ENCODE results near the gene VPS52.
A peak's percentile ranks its signal among the peaks of the same experiment; 100 is the strongest.

Gene VPS52

GRCh38 chr6:33209856-33210255, 61.8 kb downstream of the VPS52 start:
- no peak for DNase-seq (ENCODE audit: low read depth in 2 of 2)

GRCh38 chr6:33208091-33208967, 63.3 kb downstream of the VPS52 start, which contains the start of gene RING1:
Gene RING1 (plus strand): TSS chr6:33208500. CDS start chr6:33208823, 323 bp downstream.
- peak; percentile 67 to 83 for DNase-seq (ENCODE audit: low read depth in 2 of 2)

DNA sequence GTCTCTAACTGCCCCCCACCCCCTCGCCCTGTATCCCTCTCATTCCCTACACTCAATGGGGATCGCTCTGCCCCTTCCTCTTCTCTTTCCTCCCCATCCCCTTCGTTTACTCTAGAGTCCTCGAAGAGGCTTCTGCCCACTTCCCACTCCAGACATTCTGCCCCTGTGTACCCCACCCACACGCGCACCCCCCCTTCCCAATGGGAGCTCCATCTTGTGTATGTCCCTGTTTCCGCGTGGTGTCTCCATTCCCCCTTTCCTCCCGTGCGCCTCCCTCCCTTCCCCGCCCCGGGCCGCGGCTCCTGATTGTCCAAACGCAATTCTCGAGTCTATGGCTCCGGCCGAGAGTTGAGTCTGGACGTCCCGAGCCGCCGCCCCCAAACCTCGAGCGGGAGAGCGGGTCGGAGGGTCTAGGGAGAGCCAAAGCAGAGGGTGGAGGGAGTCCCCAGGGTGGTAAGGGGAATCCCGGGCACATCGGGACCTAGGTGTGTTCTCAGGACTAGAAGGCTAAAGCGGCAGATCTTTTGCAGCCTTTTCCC, 64.1 kb downstream of the VPS52 start:
- DNase-seq (ENCODE audit: low read depth in 2 of 2): no peak

DNA sequence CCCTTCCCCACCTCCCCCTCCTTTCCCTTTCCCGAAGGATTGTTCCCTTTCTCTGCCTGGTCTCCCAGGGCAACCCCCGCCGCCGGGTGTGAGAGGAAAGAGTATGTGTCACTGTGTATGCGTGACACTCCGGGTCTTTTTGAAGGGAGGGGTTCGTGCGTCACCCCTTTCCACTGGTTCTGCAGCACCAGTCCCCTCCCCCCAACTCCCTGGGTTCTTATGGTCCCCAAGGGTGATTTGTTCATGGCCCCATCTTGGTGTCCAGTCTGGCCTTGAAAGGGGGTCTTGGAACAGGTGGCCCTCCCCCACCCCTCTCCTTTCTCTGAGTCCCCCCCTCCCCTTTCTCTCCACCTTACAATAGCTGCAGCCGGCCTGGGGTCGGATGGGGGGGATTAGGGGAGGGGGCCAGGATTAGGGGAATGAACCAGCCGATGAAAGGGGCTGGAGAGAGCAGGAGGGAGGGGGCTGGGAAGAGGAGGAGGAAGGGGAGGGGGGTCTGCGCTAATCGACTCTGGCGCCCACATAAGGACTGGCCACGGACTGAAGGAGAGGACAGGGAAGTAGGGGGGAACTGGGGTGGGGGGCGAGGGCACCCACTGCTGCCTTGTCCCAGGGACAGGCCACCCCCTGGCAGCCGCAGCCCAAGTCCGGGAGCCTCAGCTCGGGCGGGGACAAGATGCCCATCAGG, 64.7 kb downstream of the VPS52 start:
- DNase-seq (ENCODE audit: low read depth in 2 of 2): no peak

DNA sequence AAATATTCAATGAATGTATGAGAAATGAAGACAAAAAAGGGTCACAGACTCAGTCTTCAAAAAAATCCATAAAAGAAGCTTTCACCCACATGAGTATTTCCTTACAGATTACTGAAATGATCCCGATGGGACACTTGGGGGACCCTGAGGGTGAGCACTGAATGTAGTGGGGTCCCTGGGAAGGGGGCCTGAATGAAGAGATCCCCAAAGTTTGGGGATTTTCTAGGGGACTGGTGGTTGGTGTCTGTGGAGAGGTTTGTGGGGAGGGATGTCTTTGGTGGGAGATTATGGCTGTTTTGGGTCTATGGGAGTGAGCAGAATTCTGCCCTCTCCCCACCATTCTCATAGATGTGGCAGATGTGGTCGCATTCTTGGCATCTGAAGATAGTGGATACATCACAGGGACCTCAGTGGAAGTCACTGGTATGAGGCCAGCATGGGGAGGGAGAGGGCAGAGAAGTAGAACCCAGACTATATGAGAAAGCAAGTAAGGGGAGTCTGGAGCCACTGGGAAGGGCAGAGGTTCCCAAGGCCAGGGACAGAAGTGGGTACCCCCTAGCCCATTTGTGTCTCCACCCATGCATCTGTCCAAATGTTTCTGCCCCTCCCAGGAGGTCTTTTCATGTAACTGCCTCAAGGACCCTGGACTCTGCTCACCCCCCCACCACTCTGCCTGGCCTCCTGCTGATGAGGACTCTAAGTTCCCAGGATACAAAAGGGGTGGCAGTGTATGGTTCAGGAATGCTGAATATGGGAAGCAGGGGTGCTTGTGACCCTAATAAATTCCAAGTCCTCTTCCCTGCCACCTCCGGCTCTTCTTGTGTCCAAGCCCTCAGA, 65.4 kb downstream of the VPS52 start:
- no peak for DNase-seq (ENCODE audit: low read depth in 2 of 2)

DNA sequence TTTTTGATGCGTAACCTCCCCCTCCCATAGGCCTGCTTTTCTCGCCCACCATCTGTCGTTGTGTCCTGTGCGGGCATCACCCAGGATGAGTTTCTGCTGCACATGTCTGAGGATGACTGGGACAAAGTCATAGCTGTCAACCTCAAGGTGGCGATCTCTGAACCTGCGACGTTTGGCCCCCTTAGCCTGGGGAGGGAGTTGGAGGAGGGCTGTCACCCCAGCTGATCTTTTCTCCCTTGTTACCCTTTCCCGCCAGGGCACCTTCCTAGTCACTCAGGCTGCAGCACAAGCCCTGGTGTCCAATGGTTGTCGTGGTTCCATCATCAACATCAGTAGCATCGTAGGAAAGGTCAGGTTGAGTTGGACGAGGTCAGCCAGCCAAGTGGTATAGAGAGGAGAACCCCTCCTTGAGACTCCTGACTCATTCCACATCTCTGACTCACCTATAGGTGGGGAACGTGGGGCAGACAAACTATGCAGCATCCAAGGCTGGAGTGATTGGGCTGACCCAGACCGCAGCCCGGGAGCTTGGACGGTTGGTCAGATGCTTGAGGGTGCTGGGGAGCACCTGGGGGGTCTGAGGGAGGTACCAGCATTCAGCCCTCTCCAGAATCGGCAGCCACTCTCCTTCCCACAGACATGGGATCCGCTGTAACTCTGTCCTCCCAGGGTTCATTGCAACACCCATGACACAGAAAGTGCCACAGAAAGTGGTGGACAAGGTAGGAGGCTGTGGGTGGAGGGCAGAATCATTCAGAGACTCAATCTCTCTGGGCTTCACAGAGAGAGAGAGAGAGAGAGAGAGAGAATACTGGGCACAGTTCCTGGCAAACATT, 66.3 kb downstream of the VPS52 start:
- DNase-seq (ENCODE audit: low read depth in 2 of 2): no peak

DNA sequence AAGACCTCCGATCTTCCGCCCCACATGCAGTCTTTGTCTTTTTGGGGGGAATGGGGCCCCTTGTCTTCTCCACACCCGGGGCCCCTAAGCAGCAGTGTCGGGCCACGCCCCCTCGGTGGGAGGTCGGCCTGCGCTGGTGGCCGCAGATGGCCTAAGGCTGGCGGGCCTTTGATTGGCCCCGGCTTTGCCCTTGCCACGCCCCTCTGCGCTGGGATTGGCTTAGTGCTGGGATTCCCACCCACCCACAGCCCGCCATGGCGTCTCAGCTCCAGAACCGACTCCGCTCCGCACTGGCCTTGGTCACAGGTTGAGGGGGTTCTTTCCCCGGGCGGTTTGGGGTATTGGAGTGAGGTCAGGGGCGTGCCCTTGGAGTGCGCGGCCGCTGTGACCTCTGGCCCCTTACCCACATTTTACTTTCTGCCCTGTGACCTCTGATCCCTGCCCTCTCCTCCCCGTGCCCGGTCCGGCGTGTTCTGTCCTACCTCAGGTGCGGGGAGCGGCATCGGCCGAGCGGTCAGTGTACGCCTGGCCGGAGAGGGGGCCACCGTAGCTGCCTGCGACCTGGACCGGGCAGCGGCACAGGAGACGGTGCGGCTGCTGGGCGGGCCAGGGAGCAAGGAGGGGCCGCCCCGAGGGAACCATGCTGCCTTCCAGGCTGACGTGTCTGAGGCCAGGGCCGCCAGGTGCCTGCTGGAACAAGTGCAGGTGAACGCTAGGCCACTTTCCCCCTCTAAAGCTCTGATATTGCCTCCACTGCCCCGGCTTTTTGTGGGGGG, 67.1 kb downstream of the VPS52 start, which contains the start of gene HSD17B8:
HSD17B8 (plus strand) TSS at position 241 of the 776 bp plus-strand sequence; CDS start at position 255, 14 bp downstream.
- peak; percentile 85 to 95 for DNase-seq (ENCODE audit: low read depth in 2 of 2)

GRCh38 chr6:33204165-33204414, 67.6 kb downstream of the VPS52 start:
- no peak for DNase-seq (ENCODE audit: low read depth in 2 of 2)

DNA sequence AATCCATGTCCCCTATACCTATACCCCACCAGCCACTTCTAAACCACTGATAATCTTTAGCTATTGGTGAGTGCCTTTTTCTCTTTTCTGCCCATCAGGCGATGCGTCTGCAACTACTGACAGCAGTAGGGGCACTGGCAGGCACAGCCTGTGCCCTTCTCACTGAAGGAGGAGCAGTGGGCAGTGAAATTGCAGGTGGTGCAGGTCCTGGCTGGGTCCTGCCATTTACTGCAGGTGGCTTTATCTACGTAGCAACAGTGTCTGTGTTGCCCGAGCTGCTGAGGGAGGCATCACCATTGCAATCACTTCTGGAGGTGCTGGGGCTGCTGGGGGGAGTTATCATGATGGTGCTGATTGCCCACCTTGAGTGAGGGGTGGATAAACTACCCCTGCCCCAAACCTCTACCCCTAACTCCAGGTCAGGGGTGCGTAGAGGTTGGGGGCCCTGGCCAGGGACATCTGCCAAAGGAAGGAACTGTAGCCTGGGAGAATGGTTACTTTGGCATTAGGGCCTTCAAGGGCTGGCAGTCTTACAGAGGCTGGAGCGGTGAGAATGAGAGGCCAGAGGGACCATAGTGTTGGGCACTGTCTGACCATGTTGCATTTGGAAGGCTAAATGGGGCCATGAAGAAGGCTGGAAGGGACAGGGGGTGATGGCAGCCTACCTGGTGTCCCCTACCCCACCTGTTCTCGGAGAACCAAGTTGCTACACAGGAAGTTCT, 68.1 kb downstream of the VPS52 start:
- no peak for DNase-seq (ENCODE audit: low read depth in 2 of 2)

DNA sequence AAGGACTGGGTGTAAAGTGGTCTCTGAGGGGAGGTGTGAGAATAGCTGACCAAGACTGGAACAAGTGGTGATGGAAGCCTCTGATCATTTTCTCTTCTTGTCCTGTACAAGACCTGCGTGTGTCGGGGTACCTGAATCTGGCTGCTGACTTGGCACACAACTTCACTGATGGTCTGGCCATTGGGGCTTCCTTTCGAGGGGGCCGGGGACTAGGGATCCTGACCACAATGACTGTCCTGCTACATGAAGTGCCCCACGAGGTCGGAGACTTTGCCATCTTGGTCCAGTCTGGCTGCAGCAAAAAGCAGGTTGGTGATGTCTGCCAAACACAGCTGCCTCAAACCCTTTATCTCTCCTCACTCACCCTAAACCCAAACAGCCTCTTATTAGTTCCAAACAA, 68.9 kb downstream of the VPS52 start:
- no peak for DNase-seq (ENCODE audit: low read depth in 2 of 2)

- no peak for DNase-seq (ENCODE audit: low read depth in 2 of 2)
These were observed 69.7 kb downstream of the VPS52 start for GRCh38 chr6:33201935-33202334.

DNA sequence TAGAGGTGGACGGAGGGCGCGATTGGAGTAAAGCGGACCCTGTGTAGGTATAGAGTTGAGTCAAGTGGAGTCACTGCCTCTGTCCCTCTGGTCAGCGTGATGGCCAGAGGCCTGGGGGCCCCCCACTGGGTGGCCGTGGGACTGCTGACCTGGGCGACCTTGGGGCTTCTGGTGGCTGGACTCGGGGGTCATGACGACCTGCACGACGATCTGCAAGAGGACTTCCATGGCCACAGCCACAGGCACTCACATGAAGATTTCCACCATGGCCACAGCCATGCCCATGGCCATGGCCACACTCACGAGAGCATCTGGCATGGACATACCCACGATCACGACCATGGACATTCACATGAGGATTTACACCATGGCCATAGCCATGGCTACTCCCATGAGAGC, 70.5 kb downstream of the VPS52 start:
- no peak for DNase-seq (ENCODE audit: low read depth in 2 of 2)

Data from stimulated activated CD4-positive, alpha-beta T cell treated with anti-CD3 and anti-CD28 coated beads, Interleukin-12 subunit alpha, Interleukin-12 subunit beta, amount 100 ng/mL, for 24 hours (primary cell).